GM12878 (cell line): Measurements from ENCODE around the gene PHF2. TPM values are rescaled to one million over a fixed set of nuclear protein-coding genes. Genes with fewer than 3 reads are reported as not detected.

Experiments used
- ATAC-seq: fragments of 200-7000 bp; cut with Tn5 transposase; 3 replicates; pipeline ENCODE4 v1.9.1; 2020; ENCODE audit warnings: mild to moderate bottlenecking, moderate library complexity
- BruUV-seq: library from RNA; stranded (reverse); fragments of 400-500 nt; replicated peaks from 2 replicates; lab custom pipeline; 2021; lab: Mats Ljungman, UMichigan
- CTCF ChIA-PET: fragments of 300-600 bp; sonication (Branson Sonifier 250); formaldehyde crosslinking; extraction: SDS; loops from one replicate; lab custom pipeline; 2021; ENCODE audit warnings: inconsistent platforms; lab: Yijun Ruan, JAX
- POLR2A ChIA-PET: fragments of 350-600 bp; formaldehyde crosslinking; extraction: SDS; loops from one replicate; lab custom pipeline; 2021; ENCODE audit warnings: inconsistent platforms; lab: Charles Lee
- RAD21 ChIA-PET: fragments of 300-600 bp; sonication (Branson Sonifier 250); formaldehyde crosslinking; loops from one replicate; lab custom pipeline; 2023; ENCODE audit warnings: antibody characterized with exemption; ENCODE audit not compliant: unreplicated experiment; lab: Charles Lee
- SMC1A ChIA-PET: fragments of 300-600 bp; sonication (Branson Sonifier 250); formaldehyde crosslinking; loops from one replicate; lab custom pipeline; 2023; ENCODE audit not compliant: unreplicated experiment, uncharacterized antibody; lab: Charles Lee
- DNase-seq: peaks from one replicate; pipeline ENCODE4 v3.0.0-alpha.2; 2011; ENCODE audit warnings: low read depth, low spot score
- FAIRE-seq: peaks from 3 replicates; lab custom pipeline; 2011; peaks lifted over from hg19 to GRCh38; lab: Jason Lieb, UNC
- H2AFZ ChIP-seq: 2 replicates; pipeline ENCODE4 v1.6.0; 2011; ENCODE audit warnings: low read depth, low read length, control low read depth; ENCODE audit not compliant: control insufficient read depth
- H3K27ac ChIP-seq: 2 replicates; pipeline ENCODE4 v1.5.1; 2011; ENCODE audit warnings: control low read depth; ENCODE audit not compliant: control insufficient read depth, insufficient read depth
- H3K27me3 ChIP-seq, 2 experiments: replicated peaks in 1 of 2; 2 replicates each; pipeline versions ENCODE4 v1.6.0 to v1.6.1; 2011; ENCODE audit warnings: low read length in 1 of 2; ENCODE audit not compliant: control insufficient read depth in 2 of 2, insufficient read depth in 2 of 2
- H3K36me3 ChIP-seq, 2 experiments: 2 replicates each; pipeline ENCODE4 v1.5.1; 2011; ENCODE audit warnings: low read length in 1 of 2; ENCODE audit not compliant: control insufficient read depth in 2 of 2, insufficient read depth in 2 of 2
- H3K4me1 ChIP-seq: 2 replicates; pipeline ENCODE4 v1.6.1; 2011; ENCODE audit warnings: mild to moderate bottlenecking, low read length, moderate library complexity, mixed read lengths; ENCODE audit not compliant: control insufficient read depth, insufficient read depth
- H3K4me2 ChIP-seq: 2 replicates; pipeline ENCODE4 v1.6.0; 2011; ENCODE audit warnings: control low read depth; ENCODE audit not compliant: control insufficient read depth, insufficient read depth
- H3K4me3 ChIP-seq: fragments of 200-600 bp; sonication (generic); 2 replicates; pipeline ENCODE4 v1.5.1; 2016
- H3K79me2 ChIP-seq: 2 replicates; pipeline ENCODE4 v1.6.0; 2011; ENCODE audit warnings: low read length; ENCODE audit not compliant: control insufficient read depth, insufficient read depth
- H3K9ac ChIP-seq: 2 replicates; pipeline ENCODE4 v1.8.0; 2011; ENCODE audit warnings: low read length, control low read depth, mixed read lengths; ENCODE audit not compliant: control insufficient read depth, insufficient read depth
- H3K9me3 ChIP-seq: replicated peaks from 3 replicates; pipeline ENCODE4 v1.5.1; 2011; ENCODE audit warnings: mild to moderate bottlenecking, low read length; ENCODE audit not compliant: control insufficient read depth, insufficient read depth
- H4K20me1 ChIP-seq: 2 replicates; pipeline ENCODE4 v1.6.0; 2011; ENCODE audit not compliant: control insufficient read depth, insufficient read depth
- ATF7 ChIP-seq: fragments of 450-650 bp; IDR thresholded peaks from 2 replicates; pipeline ENCODE4 v1.6.1; 2016; ENCODE audit warnings: low read depth, mild to moderate bottlenecking
- BRCA1 ChIP-seq: IDR thresholded peaks from 2 replicates; pipeline ENCODE4 v1.6.1; 2011; ENCODE audit warnings: low read depth, low read length, improper control_type of control experiment
- ESRRA ChIP-seq: IDR thresholded peaks from 2 replicates; pipeline ENCODE4 v1.6.1; 2012; ENCODE audit warnings: mild to moderate bottlenecking, low read length, improper control_type of control experiment
- HCFC1 ChIP-seq: fragments of 150-350 bp; IDR thresholded peaks from 2 replicates; pipeline ENCODE4 v1.6.1; 2014; ENCODE audit warnings: low read length
- IRF4 ChIP-seq: IDR thresholded peaks from 2 replicates; pipeline ENCODE4 v1.6.1; 2011; ENCODE audit warnings: low read depth, low read length
- KAT2A ChIP-seq: conservative IDR thresholded peaks from 2 replicates; pipeline ENCODE4 v1.6.1; 2011; ENCODE audit warnings: low read depth, low read length; ENCODE audit not compliant: control insufficient read depth
- KLF5 ChIP-seq: fragments of 450-650 bp; IDR thresholded peaks from 2 replicates; pipeline ENCODE4 v1.6.1; 2014; ENCODE audit warnings: mild to moderate bottlenecking; ENCODE audit not compliant: partially characterized antibody
- RAD51 ChIP-seq: fragments of 450-650 bp; IDR thresholded peaks from 2 replicates; pipeline ENCODE4 v1.6.1; 2016; ENCODE audit warnings: moderate library complexity, mild to moderate bottlenecking, inconsistent platforms
- RELA ChIP-seq: fragments of 450-650 bp; IDR thresholded peaks from 2 replicates; pipeline ENCODE4 v1.8.0; 2014; ENCODE audit warnings: borderline replicate concordance; ENCODE audit not compliant: partially characterized antibody
- SMAD5 ChIP-seq: IDR thresholded peaks from 2 replicates; pipeline ENCODE4 v1.6.1; 2016; ENCODE audit warnings: antibody characterized with exemption, low read depth
- SREBF1 ChIP-seq: IDR thresholded peaks from 2 replicates; pipeline ENCODE4 v1.6.1; 2012; ENCODE audit warnings: mild to moderate bottlenecking, low read length
- SREBF2 ChIP-seq: IDR thresholded peaks from 2 replicates; pipeline ENCODE4 v1.6.1; 2012; ENCODE audit warnings: mild to moderate bottlenecking, low read length
- WGBS: methylation state at CpG from one replicate; pipeline ENCODE4 v1.1.6; 2016; ENCODE audit warnings: low lambda C conversion rate; ENCODE audit not compliant: insufficient replicate concordance, insufficient coverage; ENCODE audit errors: missing lambda C conversion rate; 5-methylcytosine and 5-hydroxymethylcytosine counted together
- in situ Hi-C: fragments of 300-500 bp; cut with MboI; formaldehyde crosslinking; loops from 9 replicates; pipeline ENCODE4 v1.14.3; 2018; ENCODE audit warnings: mixed read lengths
- intact Hi-C: fragments of 100-400 bp; cut with micrococcal nuclease; formaldehyde crosslinking; loops from one replicate; pipeline ENCODE4 v1.14.2; 2022; ENCODE audit not compliant: unreplicated experiment
- polyA plus RNA-seq, 11 experiments: library from polyadenylated mRNA; depleted of rRNA in 4 of 11; unstranded in 6 of 11; stranded (reverse) in 5 of 11; fragments of >200 nt; fragmentation: Nextera tagmentation in 4 of 11; fragmentation: Illumina TruSeq in 1 of 11; extraction: Ambion mirVana in 4 of 11; extraction: Trizol in 1 of 11; gene quantifications; 1 replicate in 1 of 11; 2 replicates in 10 of 11; pipeline versions ENCODE4 v1.2.1 to v1.2.3, GENCODE V29; 2011 to 2016; ENCODE audit warnings: inconsistent platforms in 2 of 11, missing spikeins in 2 of 11, low read depth in 1 of 11
- total RNA-seq, 4 experiments: library from RNA; depleted of rRNA in 3 of 4; stranded (reverse); fragments of >200 nt in 3 of 4; fragmentation: Illumina TruSeq in 1 of 4; extraction: Trizol in 1 of 4; gene quantifications; 2 replicates each; pipeline versions ENCODE4 v1.2.1 to v1.2.3, GENCODE V29; 2013 to 2021
- TF ChIP-seq, protein P1 (sequence below): fragments of 450-650 bp; IDR thresholded peaks from 2 replicates; pipeline ENCODE4 v1.6.1; 2018; ENCODE audit warnings: borderline replicate concordance, mild to moderate bottlenecking; ENCODE audit not compliant: partially characterized antibody
- TF ChIP-seq, protein P2 (sequence below): IDR thresholded peaks from 2 replicates; pipeline ENCODE4 v1.6.1; 2012; ENCODE audit warnings: improper control_type of control experiment, low read depth, low read length; ENCODE audit not compliant: insufficient replicate concordance
- TF ChIP-seq, protein P3 (sequence below): IDR thresholded peaks from 2 replicates; pipeline ENCODE4 v1.6.1; 2012; ENCODE audit warnings: low read depth, low read length, improper control_type of control experiment
- TF ChIP-seq, protein P4 (sequence below): fragments of 450-650 bp; IDR thresholded peaks from 2 replicates; pipeline ENCODE4 v1.6.1; 2016; ENCODE audit warnings: mild to moderate bottlenecking

Gene PHF2
- total and polyA plus RNA-seq, 10 of the 15 experiments (the other 5 are each of a cell fraction or from before 2014, with no cell fraction given): 0.34 to 13.3 (median 5.5) TPM

DNA sequence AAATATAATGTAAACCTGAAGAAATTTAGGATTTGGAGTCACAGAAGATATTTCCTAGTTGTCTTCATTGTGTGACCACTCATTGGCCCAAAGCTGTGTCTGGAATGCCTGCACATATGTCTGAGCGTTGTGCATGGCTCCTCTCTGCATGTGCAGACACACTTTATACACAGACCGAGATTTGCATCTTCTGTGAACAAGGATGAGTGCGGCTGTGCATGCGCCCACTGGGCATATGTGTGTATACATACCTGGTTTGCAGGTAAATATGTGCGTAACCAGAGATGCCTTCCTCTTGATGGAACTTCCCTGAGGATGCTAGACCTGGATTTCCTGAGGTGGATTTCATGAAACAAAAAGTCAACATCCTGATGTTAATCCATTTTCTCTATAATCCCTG is 19.1 kb downstream of the PHF2 start:
- H3K27me3 ChIP-seq: no peaks in the 10 kb centered on the region
- SMC1A ChIA-PET: no interaction called here
- H3K4me2 ChIP-seq: no peak overlapping the region
- no peak for ATAC-seq
- FAIRE-seq: no peak
- CTCF ChIA-PET: no interaction called here
- no peak for DNase-seq
- TF ChIP-seq KLF5: no peak
- TF ChIP-seq SREBF2: no peak
- no peak for TF ChIP-seq SREBF1
- no peak for TF ChIP-seq HCFC1
- TF ChIP-seq, protein P1, sequence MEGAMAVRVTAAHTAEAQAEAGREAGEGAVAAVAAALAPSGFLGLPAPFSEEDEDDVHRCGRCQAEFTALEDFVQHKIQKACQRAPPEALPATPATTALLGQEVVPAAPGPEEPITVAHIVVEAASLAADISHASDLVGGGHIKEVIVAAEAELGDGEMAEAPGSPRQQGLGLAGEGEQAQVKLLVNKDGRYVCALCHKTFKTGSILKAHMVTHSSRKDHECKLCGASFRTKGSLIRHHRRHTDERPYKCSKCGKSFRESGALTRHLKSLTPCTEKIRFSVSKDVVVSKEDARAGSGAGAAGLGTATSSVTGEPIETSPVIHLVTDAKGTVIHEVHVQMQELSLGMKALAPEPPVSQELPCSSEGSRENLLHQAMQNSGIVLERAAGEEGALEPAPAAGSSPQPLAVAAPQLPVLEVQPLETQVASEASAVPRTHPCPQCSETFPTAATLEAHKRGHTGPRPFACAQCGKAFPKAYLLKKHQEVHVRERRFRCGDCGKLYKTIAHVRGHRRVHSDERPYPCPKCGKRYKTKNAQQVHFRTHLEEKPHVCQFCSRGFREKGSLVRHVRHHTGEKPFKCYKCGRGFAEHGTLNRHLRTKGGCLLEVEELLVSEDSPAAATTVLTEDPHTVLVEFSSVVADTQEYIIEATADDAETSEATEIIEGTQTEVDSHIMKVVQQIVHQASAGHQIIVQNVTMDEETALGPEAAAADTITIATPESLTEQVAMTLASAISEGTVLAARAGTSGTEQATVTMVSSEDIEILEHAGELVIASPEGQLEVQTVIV: no peak
- no peak for TF ChIP-seq SMAD5
- TF ChIP-seq, protein P2, sequence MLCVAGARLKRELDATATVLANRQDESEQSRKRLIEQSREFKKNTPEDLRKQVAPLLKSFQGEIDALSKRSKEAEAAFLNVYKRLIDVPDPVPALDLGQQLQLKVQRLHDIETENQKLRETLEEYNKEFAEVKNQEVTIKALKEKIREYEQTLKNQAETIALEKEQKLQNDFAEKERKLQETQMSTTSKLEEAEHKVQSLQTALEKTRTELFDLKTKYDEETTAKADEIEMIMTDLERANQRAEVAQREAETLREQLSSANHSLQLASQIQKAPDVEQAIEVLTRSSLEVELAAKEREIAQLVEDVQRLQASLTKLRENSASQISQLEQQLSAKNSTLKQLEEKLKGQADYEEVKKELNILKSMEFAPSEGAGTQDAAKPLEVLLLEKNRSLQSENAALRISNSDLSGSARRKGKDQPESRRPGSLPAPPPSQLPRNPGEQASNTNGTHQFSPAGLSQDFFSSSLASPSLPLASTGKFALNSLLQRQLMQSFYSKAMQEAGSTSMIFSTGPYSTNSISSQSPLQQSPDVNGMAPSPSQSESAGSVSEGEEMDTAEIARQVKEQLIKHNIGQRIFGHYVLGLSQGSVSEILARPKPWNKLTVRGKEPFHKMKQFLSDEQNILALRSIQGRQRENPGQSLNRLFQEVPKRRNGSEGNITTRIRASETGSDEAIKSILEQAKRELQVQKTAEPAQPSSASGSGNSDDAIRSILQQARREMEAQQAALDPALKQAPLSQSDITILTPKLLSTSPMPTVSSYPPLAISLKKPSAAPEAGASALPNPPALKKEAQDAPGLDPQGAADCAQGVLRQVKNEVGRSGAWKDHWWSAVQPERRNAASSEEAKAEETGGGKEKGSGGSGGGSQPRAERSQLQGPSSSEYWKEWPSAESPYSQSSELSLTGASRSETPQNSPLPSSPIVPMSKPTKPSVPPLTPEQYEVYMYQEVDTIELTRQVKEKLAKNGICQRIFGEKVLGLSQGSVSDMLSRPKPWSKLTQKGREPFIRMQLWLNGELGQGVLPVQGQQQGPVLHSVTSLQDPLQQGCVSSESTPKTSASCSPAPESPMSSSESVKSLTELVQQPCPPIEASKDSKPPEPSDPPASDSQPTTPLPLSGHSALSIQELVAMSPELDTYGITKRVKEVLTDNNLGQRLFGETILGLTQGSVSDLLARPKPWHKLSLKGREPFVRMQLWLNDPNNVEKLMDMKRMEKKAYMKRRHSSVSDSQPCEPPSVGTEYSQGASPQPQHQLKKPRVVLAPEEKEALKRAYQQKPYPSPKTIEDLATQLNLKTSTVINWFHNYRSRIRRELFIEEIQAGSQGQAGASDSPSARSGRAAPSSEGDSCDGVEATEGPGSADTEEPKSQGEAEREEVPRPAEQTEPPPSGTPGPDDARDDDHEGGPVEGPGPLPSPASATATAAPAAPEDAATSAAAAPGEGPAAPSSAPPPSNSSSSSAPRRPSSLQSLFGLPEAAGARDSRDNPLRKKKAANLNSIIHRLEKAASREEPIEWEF: no peak
- no peak for TF ChIP-seq RELA
- TF ChIP-seq BRCA1: no peak
- no peak for TF ChIP-seq ESRRA
- TF ChIP-seq IRF4: no peak
- TF ChIP-seq ATF7: no peak
- TF ChIP-seq, protein P3, sequence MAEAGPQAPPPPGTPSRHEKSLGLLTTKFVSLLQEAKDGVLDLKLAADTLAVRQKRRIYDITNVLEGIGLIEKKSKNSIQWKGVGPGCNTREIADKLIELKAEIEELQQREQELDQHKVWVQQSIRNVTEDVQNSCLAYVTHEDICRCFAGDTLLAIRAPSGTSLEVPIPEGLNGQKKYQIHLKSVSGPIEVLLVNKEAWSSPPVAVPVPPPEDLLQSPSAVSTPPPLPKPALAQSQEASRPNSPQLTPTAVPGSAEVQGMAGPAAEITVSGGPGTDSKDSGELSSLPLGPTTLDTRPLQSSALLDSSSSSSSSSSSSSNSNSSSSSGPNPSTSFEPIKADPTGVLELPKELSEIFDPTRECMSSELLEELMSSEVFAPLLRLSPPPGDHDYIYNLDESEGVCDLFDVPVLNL: no peak
- TF ChIP-seq, protein P4, sequence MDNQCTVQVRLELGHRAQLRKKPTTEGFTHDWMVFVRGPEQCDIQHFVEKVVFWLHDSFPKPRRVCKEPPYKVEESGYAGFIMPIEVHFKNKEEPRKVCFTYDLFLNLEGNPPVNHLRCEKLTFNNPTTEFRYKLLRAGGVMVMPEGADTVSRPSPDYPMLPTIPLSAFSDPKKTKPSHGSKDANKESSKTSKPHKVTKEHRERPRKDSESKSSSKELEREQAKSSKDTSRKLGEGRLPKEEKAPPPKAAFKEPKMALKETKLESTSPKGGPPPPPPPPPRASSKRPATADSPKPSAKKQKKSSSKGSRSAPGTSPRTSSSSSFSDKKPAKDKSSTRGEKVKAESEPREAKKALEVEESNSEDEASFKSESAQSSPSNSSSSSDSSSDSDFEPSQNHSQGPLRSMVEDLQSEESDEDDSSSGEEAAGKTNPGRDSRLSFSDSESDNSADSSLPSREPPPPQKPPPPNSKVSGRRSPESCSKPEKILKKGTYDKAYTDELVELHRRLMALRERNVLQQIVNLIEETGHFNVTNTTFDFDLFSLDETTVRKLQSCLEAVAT: no peak
- TF ChIP-seq KAT2A: no peak
- no peak for TF ChIP-seq RAD51
- in situ Hi-C loops: no loop called here
- peaks cover 3% of the 10 kb centered on the region; the same call in 1 of the 2 replicates for H3K4me1 ChIP-seq
- H3K9ac ChIP-seq: no peak overlapping the region
- no peaks in the 10 kb centered on the region for H3K79me2 ChIP-seq
- 99% methylated on average over 5 of the region's 5 CpGs for WGBS
- intact Hi-C loops: no loop called here
- RAD21 ChIA-PET: no interaction called here
- H3K36me3 ChIP-seq: no peaks in the 10 kb centered on the region
- no peak overlapping the region for H3K4me3 ChIP-seq
- no peak overlapping the region for H2AFZ ChIP-seq
- peaks cover 3% of the 10 kb centered on the region; the same call in 1 of the 2 replicates for H4K20me1 ChIP-seq
- POLR2A ChIA-PET: no interaction called here
- no peak overlapping the region for H3K27ac ChIP-seq
- H3K9me3 ChIP-seq: no peaks in the 10 kb centered on the region
- BruUV-seq: no TSS peak
